Gastrocnemius medialis (tissue), 4 donors: ENCODE measurements around the gene FAM98B. TPM values are rescaled to one million over a fixed set of nuclear protein-coding genes. Genes with fewer than 3 reads are reported as not detected.
"Not testable (repeated sequence)": the region's sequence is repeated elsewhere in the genome, so short reads cannot be mapped to it uniquely, and the experiment has no call there.

Source experiments
- ATAC-seq, 2 donors: fragments of 150-250 bp; one replicate each; pipeline ENCODE4 v1.9.1; 2016
- DNase-seq, 2 donors: peaks; one replicate each; pipeline ENCODE4 v3.0.0-alpha.2; 2019
- H3K27ac ChIP-seq, 4 donors: fragments of 200-600 bp; sonication (generic); 1 replicate in 1 of 4; 2 replicates in 3 of 4; pipeline ENCODE4 v1.5.1; 2016 to 2018; ENCODE audit warnings: mild to moderate bottlenecking in 2 of 4, moderate library complexity in 1 of 4
- H3K27me3 ChIP-seq, 3 donors: fragments of 200-600 bp; sonication (generic) in 2 of 3; 1 replicate in 1 of 3; 2 replicates in 2 of 3; pipeline versions ENCODE4 v1.5.1 to v1.6.0; 2016 to 2019; ENCODE audit warnings: mild to moderate bottlenecking in 1 of 3, moderate library complexity in 1 of 3
- H3K36me3 ChIP-seq, 2 donors: fragments of 200-600 bp; sonication (generic) in 1 of 2; one replicate each; pipeline ENCODE4 v1.5.1; 2017 to 2018
- H3K4me1 ChIP-seq, 2 donors: fragments of 200-600 bp; sonication (generic) in 1 of 2; one replicate each; pipeline ENCODE4 v1.5.1; 2016 to 2017; ENCODE audit warnings: mild to moderate bottlenecking in 2 of 2
- H3K4me3 ChIP-seq, 4 donors: fragments of 200-600 bp; sonication (generic) in 3 of 4; 1 replicate in 1 of 4; 2 replicates in 3 of 4; pipeline ENCODE4 v1.5.1; 2016 to 2019; ENCODE audit warnings: mild to moderate bottlenecking in 2 of 4
- H3K9me3 ChIP-seq, 3 donors: fragments of 200-600 bp; sonication (generic) in 2 of 3; 1 replicate in 1 of 3; 2 replicates in 2 of 3; pipeline ENCODE4 v1.5.1; 2016 to 2019
- CTCF ChIP-seq, 5 experiments: fragments of 450-650 bp in 3 of 5; fragments of 200-600 bp in 2 of 5; sonication (generic) in 2 of 5; IDR thresholded peaks in 4 of 5; conservative IDR thresholded peaks in 1 of 5; 1 replicate in 4 of 5; 2 replicates in 1 of 5; pipeline ENCODE4 v1.5.1; 2016 to 2019; ENCODE audit warnings: antibody characterized with exemption in 5 of 5, mild to moderate bottlenecking in 3 of 5, moderate library complexity in 3 of 5
- POLR2A ChIP-seq, 2 donors: fragments of 450-650 bp; IDR thresholded peaks; one replicate each; pipeline ENCODE4 v1.6.1; 2017; ENCODE audit warnings: antibody characterized with exemption in 2 of 2, mild to moderate bottlenecking in 2 of 2, moderate library complexity in 2 of 2
- in situ Hi-C, 4 donors: fragments of 200-750 bp; cut with MboI; loops; one replicate each; pipeline versions ENCODE4 v1.15.0 to v1.8.0; 2017; ENCODE audit warnings: low sequenced_read_pairs in 4 of 4
- intact Hi-C: fragments of 100-400 bp; cut with DNase I; formaldehyde crosslinking; loops from one replicate; pipeline ENCODE4 v1.15.1; 2023; ENCODE audit warnings: low total_unique reads
- total RNA-seq, 4 donors: library from RNA; depleted of rRNA; stranded (reverse); fragments of >200 nt; gene quantifications; one replicate each; pipeline versions ENCODE4 v1.1.0 to v1.2.3, GENCODE V29; 2016

Gene FAM98B
- total RNA-seq, 4 donors from 2014 or later: 3.9 to 8.6 (median 6.1) TPM

DNA sequence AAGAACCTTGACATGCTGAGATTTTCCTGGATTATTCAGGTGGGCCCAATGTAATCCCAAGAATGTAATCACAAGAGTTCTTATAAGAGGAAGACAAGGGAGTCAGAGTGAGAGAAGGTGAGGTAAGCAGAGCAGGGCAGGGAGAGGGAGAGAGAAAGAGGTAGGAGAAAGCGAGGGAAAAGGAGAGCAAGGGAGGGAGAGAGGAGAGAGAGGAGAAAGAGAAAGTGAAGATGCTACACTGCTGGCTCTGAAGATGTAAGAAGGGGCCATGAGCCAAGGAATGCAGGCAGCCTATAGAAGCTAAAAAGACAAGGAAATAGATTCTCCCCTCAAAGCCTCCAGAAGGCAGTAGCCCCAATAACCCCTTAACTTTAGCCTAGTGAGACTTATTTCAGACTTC, 28.7 kb upstream of the FAM98B start:
- TF ChIP-seq POLR2A (IDR thresholded peaks at IDR 0.05) (no peak), CTCF (IDR thresholded peaks at IDR 0.05 in 4 of 5, conservative IDR thresholded peaks at IDR 0.05 in 1 of 5) (no peak)
- in situ Hi-C loops: no loop called here

GRCh38 chr15:38427380-38427779, 26.5 kb upstream of the FAM98B start:
- TF ChIP-seq POLR2A (IDR thresholded peaks at IDR 0.05) (no peak), CTCF (IDR thresholded peaks at IDR 0.05 in 4 of 5, conservative IDR thresholded peaks at IDR 0.05 in 1 of 5) (no peak)
- Histone ChIP-seq H3K4me1 (no peaks in the 10 kb centered on the region), H3K36me3 (no peaks in the 10 kb centered on the region), H3K9me3 (no peaks in the 10 kb centered on the region), H3K4me3 (no peak overlapping the region), H3K27me3 (no peaks in the 10 kb centered on the region), H3K27ac (no peak overlapping the region)
- DNase-seq: no peak
- intact Hi-C loops: no loop called here
- in situ Hi-C loops: no loop called here
- no peak for ATAC-seq

More for the DNA sequence above, 28.7 kb upstream of the FAM98B start:
- intact Hi-C loops: no loop called here
- DNase-seq (no peak), ATAC-seq (no peak)
- Histone ChIP-seq H3K27me3 (no peaks in the 10 kb centered on the region), H3K4me3 (no peak overlapping the region), H3K4me1 (no peaks in the 10 kb centered on the region), H3K36me3 (no peaks in the 10 kb centered on the region), H3K9me3 (no peaks in the 10 kb centered on the region), H3K27ac (no peak overlapping the region)

DNA sequence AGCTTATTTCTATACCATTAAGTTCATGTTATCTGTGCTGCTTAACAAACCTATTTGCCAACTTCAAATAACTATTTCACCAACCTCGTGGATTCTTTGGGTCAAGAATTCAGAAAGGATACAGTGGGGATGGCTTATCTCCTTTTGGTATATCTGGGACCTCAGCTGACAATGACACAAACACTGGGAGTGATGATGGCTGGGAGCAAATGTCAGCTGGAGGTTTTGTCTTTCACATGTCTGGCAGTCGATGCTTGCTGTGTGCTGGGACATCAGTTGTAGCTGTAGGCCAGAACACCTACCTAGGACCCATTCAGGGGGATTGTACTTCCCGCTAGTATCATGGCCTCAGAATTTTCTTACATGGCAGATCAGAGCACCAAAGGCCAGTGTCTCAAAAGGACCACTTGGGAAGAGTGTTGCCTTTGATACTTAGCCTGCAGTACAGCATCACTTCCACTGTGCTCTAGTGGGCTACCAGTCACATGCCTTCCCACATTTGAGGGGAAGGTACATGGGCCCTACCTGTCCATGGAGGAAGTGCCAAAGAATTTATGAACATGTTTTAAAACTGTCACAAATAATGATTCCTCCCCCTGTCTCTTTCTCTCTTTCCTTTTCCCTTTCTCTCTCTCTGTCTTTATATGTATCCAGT, 23.7 kb upstream of the FAM98B start:
- H3K9me3 ChIP-seq: no peaks in the 10 kb centered on the region
- TF ChIP-seq CTCF (IDR thresholded peaks at IDR 0.05 in 4 of 5, conservative IDR thresholded peaks at IDR 0.05 in 1 of 5) (no peak), POLR2A (IDR thresholded peaks at IDR 0.05) (no peak)
- no peaks in the 10 kb centered on the region for H3K4me1 ChIP-seq
- H3K36me3 ChIP-seq: no peaks in the 10 kb centered on the region
- H3K4me3 ChIP-seq: no peak overlapping the region
- DNase-seq (no peak), ATAC-seq (no peak)
- no peaks in the 10 kb centered on the region for H3K27me3 ChIP-seq
- in situ Hi-C loops: loop anchor here in 1 of 4 donors (10.0 kb wide), 1 partner anchor 255 kb away; no protein-coding TSS in a partner anchor
- no peak overlapping the region for H3K27ac ChIP-seq
- intact Hi-C loops: no loop called here

DNA sequence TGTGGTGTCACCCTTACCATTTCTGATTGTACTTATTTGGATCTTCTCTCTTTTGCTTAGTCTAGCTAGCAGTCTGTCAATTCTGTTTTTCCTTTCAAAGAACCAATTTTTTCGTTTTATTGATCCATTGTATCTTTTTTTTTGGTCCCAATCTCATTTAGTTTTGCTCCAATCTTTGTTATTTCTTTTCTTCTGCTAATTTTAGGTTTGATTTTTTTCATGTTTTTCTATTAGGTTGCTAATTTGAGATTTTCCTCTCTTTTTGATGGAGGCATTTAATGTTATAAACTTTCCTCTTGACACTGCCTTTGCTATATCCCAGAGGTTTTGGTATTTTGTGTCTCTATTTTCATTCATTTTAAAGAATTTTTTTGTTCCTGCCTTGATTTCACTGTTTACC, 16.9 kb upstream of the FAM98B start:
- H3K27ac ChIP-seq: no peak overlapping the region
- intact Hi-C loops: no loop called here
- ATAC-seq (no peak), DNase-seq (no peak)
- TF ChIP-seq POLR2A (IDR thresholded peaks at IDR 0.05) (no peak), CTCF (IDR thresholded peaks at IDR 0.05 in 4 of 5, conservative IDR thresholded peaks at IDR 0.05 in 1 of 5) (no peak)
- H3K4me3 ChIP-seq: no peak overlapping the region
- no peaks in the 10 kb centered on the region for H3K9me3 ChIP-seq
- no peaks in the 10 kb centered on the region for H3K36me3 ChIP-seq
- no peaks in the 10 kb centered on the region for H3K27me3 ChIP-seq
- H3K4me1 ChIP-seq: peaks cover 0 to 3% of the 10 kb centered on the region in 2 donors
- in situ Hi-C loops: loop anchor here in 2 of 4 donors (5.0 to 10.0 kb wide), 2 partner anchors 248 to 255 kb away; no protein-coding TSS in a partner anchor

GRCh38 chr15:38437603-38438002, 16.3 kb upstream of the FAM98B start:
- in situ Hi-C loops: loop anchor here in 2 of 4 donors (5.0 to 10.0 kb wide), 2 partner anchors 247 to 255 kb away; no protein-coding TSS in a partner anchor
- H3K36me3 ChIP-seq, H3K4me1 ChIP-seq, H3K27me3 ChIP-seq, H3K4me3 ChIP-seq, ATAC-seq, H3K9me3 ChIP-seq, H3K27ac ChIP-seq, DNase-seq, intact Hi-C loops: not testable (repeated sequence)
